ENCODE measurements around the gene CRTC1. TPM values are rescaled to one million over a fixed set of nuclear protein-coding genes. Genes with fewer than 3 reads are reported as not detected.

Gene CRTC1
- total RNA-seq, 4 donors from 2014 or later: 4.1 to 6.3 (median 4.7) TPM

DNA sequence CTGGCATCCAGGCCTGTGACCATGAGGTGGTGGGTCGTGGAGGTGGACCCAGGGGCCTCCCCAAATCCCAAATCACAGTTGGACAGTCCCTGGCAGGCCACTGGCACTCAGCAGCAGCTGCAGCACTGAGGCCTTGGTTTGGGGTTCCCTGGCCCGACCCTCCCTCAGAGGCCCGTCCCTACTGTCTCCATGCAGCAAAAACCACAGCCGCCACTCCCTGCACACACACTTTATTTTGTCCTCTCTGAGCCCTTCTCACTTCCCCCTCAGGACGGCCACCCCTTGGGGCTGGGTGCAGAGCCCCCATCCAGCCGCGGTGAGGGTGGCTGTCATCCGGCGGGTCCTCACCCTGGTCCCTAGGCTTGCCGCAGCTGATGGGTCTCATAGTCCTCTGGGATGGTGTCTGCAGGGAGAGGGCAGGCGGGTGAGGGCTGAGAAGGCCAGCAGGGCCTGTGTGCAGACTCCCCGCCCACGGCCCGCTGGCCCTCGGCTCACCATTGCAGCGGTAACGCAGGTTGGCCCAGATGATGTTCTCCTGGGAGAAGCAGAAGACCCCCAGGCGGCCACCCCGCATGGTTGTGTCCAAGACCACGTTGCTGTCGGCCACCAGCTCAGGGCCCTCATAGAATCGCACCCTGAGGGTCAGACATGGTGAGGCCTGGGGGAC lies 99.2 kb downstream of the CRTC1 start:
- peaks cover 1% of the 10 kb centered on the region for H3K36me3 ChIP-seq
- 84% methylated on average over 17 of the region's 22 CpGs for WGBS
- H3K27me3 ChIP-seq: peaks cover 22% of the 10 kb centered on the region
- TF ChIP-seq, protein P1, sequence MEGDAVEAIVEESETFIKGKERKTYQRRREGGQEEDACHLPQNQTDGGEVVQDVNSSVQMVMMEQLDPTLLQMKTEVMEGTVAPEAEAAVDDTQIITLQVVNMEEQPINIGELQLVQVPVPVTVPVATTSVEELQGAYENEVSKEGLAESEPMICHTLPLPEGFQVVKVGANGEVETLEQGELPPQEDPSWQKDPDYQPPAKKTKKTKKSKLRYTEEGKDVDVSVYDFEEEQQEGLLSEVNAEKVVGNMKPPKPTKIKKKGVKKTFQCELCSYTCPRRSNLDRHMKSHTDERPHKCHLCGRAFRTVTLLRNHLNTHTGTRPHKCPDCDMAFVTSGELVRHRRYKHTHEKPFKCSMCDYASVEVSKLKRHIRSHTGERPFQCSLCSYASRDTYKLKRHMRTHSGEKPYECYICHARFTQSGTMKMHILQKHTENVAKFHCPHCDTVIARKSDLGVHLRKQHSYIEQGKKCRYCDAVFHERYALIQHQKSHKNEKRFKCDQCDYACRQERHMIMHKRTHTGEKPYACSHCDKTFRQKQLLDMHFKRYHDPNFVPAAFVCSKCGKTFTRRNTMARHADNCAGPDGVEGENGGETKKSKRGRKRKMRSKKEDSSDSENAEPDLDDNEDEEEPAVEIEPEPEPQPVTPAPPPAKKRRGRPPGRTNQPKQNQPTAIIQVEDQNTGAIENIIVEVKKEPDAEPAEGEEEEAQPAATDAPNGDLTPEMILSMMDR (IDR thresholded peaks at IDR 0.05): no peak
- H3K9me3 ChIP-seq: no peaks in the 10 kb centered on the region
- H3K4me1 ChIP-seq: peaks cover 21% of the 10 kb centered on the region
- H3K4me3 ChIP-seq: no peak overlapping the region
- H3K27ac ChIP-seq: no peak overlapping the region
- DNase-seq (ENCODE audit: low spot score in 2 of 2): no peak

DNA sequence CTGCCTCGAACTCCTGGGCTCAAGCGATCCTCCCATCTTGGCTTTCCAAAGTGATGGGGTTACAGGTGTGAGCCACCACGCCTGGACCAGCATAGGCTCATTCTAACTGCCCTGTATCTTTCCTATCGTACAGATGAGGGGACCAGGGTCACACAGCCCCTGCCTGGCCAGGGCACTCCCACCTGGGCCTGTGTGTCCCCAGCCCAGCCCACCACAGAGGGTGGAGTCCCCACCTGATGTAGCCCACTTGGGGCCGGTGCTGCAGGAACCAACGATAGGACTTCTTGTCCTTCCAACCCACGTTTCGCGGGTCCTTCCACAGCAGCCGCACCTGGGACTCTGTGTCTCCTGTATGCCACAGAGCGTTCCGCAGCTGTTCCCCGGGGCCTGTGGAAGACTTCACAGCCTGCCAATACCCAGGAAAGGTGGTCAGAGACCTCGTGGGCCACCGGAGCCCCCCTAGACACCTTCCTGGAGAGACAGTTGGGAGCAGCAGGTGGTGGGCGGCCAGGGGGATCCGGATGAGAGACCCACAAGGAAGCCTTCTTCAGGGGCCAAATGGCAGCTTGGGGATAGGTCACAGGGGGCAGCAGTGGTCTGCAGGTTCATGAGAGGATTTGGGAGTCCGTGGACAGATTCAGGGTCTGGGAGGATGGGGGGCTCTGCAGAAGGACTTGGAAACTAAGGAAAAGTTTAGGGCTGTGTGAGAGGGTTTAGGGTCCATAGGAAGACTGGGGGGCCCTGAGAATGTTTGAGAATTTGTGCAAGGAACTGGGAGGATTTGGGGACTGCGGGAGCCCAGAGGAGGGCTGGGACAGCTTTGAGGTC lies 100.7 kb downstream of the CRTC1 start:
- Histone ChIP-seq H3K9me3 (no peaks in the 10 kb centered on the region), H3K36me3 (no peaks in the 10 kb centered on the region), H3K27ac (no peak overlapping the region), H3K4me3 (no peak overlapping the region), H3K4me1 (peaks cover 36% of the 10 kb centered on the region), H3K27me3 (peaks cover 36% of the 10 kb centered on the region)
- TF ChIP-seq POLR2AphosphoS5 (IDR thresholded peaks at IDR 0.05) (no peak), POLR2A (IDR thresholded peaks at IDR 0.05) (no peak), EP300 (IDR thresholded peaks at IDR 0.05) (no peak)
- TF ChIP-seq, protein P1 (IDR thresholded peaks at IDR 0.05): no peak
- no peak for DNase-seq (ENCODE audit: low spot score in 2 of 2)
- whole genome bisulfite sequencing: 87% methylated on average over 19 of the region's 19 CpGs

DNA sequence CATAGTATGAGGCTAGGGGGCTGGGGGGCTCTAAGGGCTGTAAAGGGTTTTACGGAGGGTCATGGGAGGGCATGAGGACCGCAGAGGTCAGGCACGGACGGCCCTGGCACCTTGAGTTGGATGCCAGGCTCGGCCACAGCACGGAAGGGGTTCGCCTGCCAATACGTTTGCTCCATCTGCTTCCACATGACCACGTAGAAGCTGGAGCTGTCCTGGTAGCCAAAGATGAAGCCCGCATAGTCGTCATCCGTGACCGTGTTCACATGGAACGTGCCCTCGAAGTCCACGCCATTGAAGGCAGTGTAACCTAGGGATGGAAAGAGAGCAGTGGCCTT lies 101.3 kb downstream of the CRTC1 start:
- H3K27me3 ChIP-seq: peaks cover 42% of the 10 kb centered on the region
- H3K4me3 ChIP-seq: no peak overlapping the region
- no peak for DNase-seq (ENCODE audit: low spot score in 2 of 2)
- no peaks in the 10 kb centered on the region for H3K36me3 ChIP-seq
- H3K9me3 ChIP-seq: no peaks in the 10 kb centered on the region
- H3K27ac ChIP-seq: no peak overlapping the region
- TF ChIP-seq POLR2A (IDR thresholded peaks at IDR 0.05): no peak
- TF ChIP-seq POLR2AphosphoS5 (IDR thresholded peaks at IDR 0.05): no peak
- TF ChIP-seq, protein P1 (IDR thresholded peaks at IDR 0.05): no peak
- no peak for TF ChIP-seq EP300 (IDR thresholded peaks at IDR 0.05)
- peaks cover 41% of the 10 kb centered on the region for H3K4me1 ChIP-seq
- 73% methylated on average over 8 of the region's 16 CpGs for WGBS

DNA sequence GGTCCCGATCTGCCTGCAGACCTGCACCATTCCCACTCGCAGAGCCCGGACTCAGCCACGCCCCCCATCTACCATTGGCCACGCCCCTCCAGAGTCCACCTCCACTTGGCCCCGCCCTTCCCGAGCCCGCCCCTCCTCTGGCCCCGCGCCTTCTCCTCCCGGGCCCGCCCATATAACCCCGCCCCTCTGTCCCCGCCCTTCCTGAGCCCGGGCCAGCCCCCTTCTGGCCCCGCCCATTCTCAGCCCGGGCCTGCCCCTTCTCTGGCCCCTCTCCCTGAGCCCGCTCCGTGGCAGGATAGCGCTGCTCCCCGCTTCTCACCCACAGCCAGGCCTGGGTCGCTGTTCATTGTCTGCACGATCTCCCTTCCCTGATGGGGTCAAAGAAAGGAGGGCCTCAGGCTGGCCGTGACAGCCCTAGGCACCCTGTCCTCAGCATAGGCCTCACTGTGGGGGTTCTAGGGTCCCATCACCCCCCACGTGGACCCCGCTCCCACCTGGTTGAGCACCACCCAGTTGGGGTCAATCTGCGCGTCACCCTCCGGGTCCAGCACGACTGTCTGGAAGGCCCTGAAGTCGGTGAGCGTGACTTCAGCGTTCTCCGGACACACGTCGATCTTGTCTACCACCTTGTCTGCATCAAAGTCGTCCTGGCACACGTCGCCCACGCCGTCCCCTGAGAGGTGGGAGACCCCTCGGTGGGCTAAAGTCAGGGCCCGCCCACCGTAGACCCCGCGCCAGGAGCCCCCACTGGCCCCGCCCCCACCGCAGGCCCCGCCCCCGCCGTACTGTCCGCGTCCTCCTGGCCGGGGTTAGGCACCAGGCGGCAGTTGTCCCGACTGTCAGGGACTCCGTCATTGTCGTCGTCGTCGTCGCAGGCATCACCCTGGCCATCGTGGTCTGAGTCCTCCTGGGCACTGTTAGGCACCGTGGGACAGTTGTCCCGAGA lies 102.0 kb downstream of the CRTC1 start:
- Histone ChIP-seq H3K4me1 (peaks cover 48% of the 10 kb centered on the region), H3K4me3 (peak overlapping the region; percentile 10)
- under 1% methylated on average over 17 of the region's 65 CpGs for WGBS

More for the DNA sequence above, 102.0 kb downstream of the CRTC1 start:
- Histone ChIP-seq H3K36me3 (no peaks in the 10 kb centered on the region), H3K9me3 (no peaks in the 10 kb centered on the region), H3K27me3 (peaks cover 49% of the 10 kb centered on the region), H3K27ac (no peak overlapping the region)
- peak; percentile 89 to 90 for DNase-seq (ENCODE audit: low spot score in 2 of 2)
- TF ChIP-seq POLR2A (IDR thresholded peaks at IDR 0.05) (no peak), POLR2AphosphoS5 (IDR thresholded peaks at IDR 0.05) (no peak), EP300 (IDR thresholded peaks at IDR 0.05) (no peak)
- TF ChIP-seq, protein P1 (IDR thresholded peaks at IDR 0.05): no peak
